ENCODE results near the gene SLC27A3. TPM values are rescaled to one million over a fixed set of nuclear protein-coding genes. Genes with fewer than 3 reads are reported as not detected.

Gene SLC27A3
- total RNA-seq, 1 donor from 2014 or later: 12.6 TPM

GRCh38 chr1:153818876-153819275 lies 43.7 kb downstream of the SLC27A3 start:
- H3K4me1 Mint-ChIP-seq: peaks cover 7% of the 10 kb centered on the region
- TF ChIP-seq CTCF (IDR thresholded peaks at IDR 0.05): no peak
- ATAC-seq (ENCODE audit: low read depth) (no peak), DNase-seq (no peak)
- H3K27me3 Mint-ChIP-seq: no peaks in the 10 kb centered on the region
- no peak overlapping the region for H3K4me3 Mint-ChIP-seq
- POLR2A ChIA-PET: no interaction called here
- CTCF ChIA-PET: interaction anchor here (1.5 kb wide), 1 partner anchor 147 kb away, joined by 3 read pairs; no protein-coding TSS in a partner anchor
- intact Hi-C loops (cut with micrococcal nuclease): no loop called here
- H3K27ac Mint-ChIP-seq: no peak overlapping the region
- H3K9me3 Mint-ChIP-seq: no peaks in the 10 kb centered on the region
- peaks cover 53% of the 10 kb centered on the region for H3K36me3 Mint-ChIP-seq (ENCODE audit: low read depth)

- Mint-ChIP-seq H3K27ac (no peak overlapping the region), H3K4me1 (peaks cover 11% of the 10 kb centered on the region), H3K9me3 (no peaks in the 10 kb centered on the region), H3K36me3 (ENCODE audit: low read depth) (peaks cover 47% of the 10 kb centered on the region), H3K27me3 (no peaks in the 10 kb centered on the region), H3K4me3 (no peak overlapping the region)
- intact Hi-C loops (cut with micrococcal nuclease): no loop called here
- TF ChIP-seq CTCF (IDR thresholded peaks at IDR 0.05): no peak
- no peak for ATAC-seq (ENCODE audit: low read depth)
- no peak for DNase-seq
- CTCF ChIA-PET: interaction anchor here (0.9 to 1.5 kb wide), 3 partner anchors 89 to 123 kb away, joined by 3 read pairs; no protein-coding TSS in a partner anchor
- POLR2A ChIA-PET: interaction anchor here (0.6 to 1.9 kb wide), 7 partner anchors 45 to 780 kb away, joined by 3 to 12 read pairs (median 5); partner anchors contain the start of genes GATAD2B and RPS27
These were observed 52.2 kb downstream of the SLC27A3 start for GRCh38 chr1:153827168-153827964.

Other genes with a start within 250 kb of the SLC27A3 start
- 166 and 186 TPM in 2 replicates for gene S100A6, start 239.4 kb upstream of the SLC27A3 start, total RNA-seq
- gene S100A5, start 234.5 kb upstream of the SLC27A3 start, total RNA-seq: 0.51 TPM in 1 of 2 replicates, not detected in the other
- gene S100A4, start 229.6 kb upstream of the SLC27A3 start, total RNA-seq: 315 and 398 TPM in 2 replicates
- gene S100A3, start 226.1 kb upstream of the SLC27A3 start, total RNA-seq: not detected in 2 replicates
- 2.0 and 4.4 TPM in 2 replicates for gene S100A2, start 209.6 kb upstream of the SLC27A3 start, total RNA-seq
- not detected in 2 replicates for gene S100A16, start 162.3 kb upstream of the SLC27A3 start, total RNA-seq
- gene S100A14, start 159.1 kb upstream of the SLC27A3 start, total RNA-seq: not detected in 2 replicates
- 16.2 and 17.6 TPM in 2 replicates for gene S100A13, start 147.9 kb upstream of the SLC27A3 start, total RNA-seq
- gene S100A1, start 147.0 kb upstream of the SLC27A3 start, total RNA-seq: 0.31 and 0.69 TPM in 2 replicates
- gene CHTOP, start 141.3 kb upstream of the SLC27A3 start, total RNA-seq: 140 and 148 TPM in 2 replicates
- gene SNAPIN, start 116.7 kb upstream of the SLC27A3 start, total RNA-seq: 50.4 and 51.5 TPM in 2 replicates
- 182 and 191 TPM in 2 replicates for gene ILF2, start 104.4 kb upstream of the SLC27A3 start, total RNA-seq
- 0.59 and 0.82 TPM in 2 replicates for gene NPR1, start 96.7 kb upstream of the SLC27A3 start, total RNA-seq
- 81.1 and 88.6 TPM in 2 replicates for gene INTS3, start 47.4 kb upstream of the SLC27A3 start, total RNA-seq
- 78.4 and 86.3 TPM in 2 replicates for gene GATAD2B, start 147.6 kb downstream of the SLC27A3 start, total RNA-seq
- gene DENND4B, start 171.3 kb downstream of the SLC27A3 start, total RNA-seq: 217 and 257 TPM in 2 replicates
- gene CRTC2, start 183.2 kb downstream of the SLC27A3 start, total RNA-seq: 206 and 247 TPM in 2 replicates
- gene SLC39A1, start 188.1 kb downstream of the SLC27A3 start, total RNA-seq: 51.3 and 56.3 TPM in 2 replicates
- gene CREB3L4, start 192.5 kb downstream of the SLC27A3 start, total RNA-seq: 9.4 and 10.2 TPM in 2 replicates
- gene JTB, start 202.3 kb downstream of the SLC27A3 start, total RNA-seq: 137 and 147 TPM in 2 replicates
- 48.2 and 49.1 TPM in 2 replicates for gene RAB13, start 210.9 kb downstream of the SLC27A3 start, total RNA-seq
- gene RPS27, start 215.4 kb downstream of the SLC27A3 start, total RNA-seq: 3,463 and 4,673 TPM in 2 replicates

Measured in activated B cell treated with CpG ODN at 0.5 μM for 24 hours (primary cell).